Mucosa of descending colon (tissue), 3 donors: ENCODE data around the gene ZNF423. TPM values are rescaled to one million over a fixed set of nuclear protein-coding genes. Genes with fewer than 3 reads are reported as not detected.

Source experiments
- ATAC-seq: fragments of 200-7000 bp; cut with Tn5 transposase; one replicate; pipeline ENCODE4 v1.9.1; 2020; ENCODE audit warnings: mild to moderate bottlenecking, moderate library complexity
- DNase-seq, 3 donors: peaks; one replicate each; pipeline ENCODE4 v3.0.0-alpha.2; 2020
- H3K36me3 ChIP-seq: fragments of 200-600 bp; one replicate; pipeline ENCODE4 v1.8.0; 2021; ENCODE audit warnings: low read depth, mild to moderate bottlenecking
- H3K4me1 ChIP-seq: fragments of 200-600 bp; one replicate; pipeline ENCODE4 v1.8.0; 2021; ENCODE audit warnings: low read depth, mild to moderate bottlenecking
- H3K4me3 ChIP-seq: fragments of 200-600 bp; one replicate; pipeline ENCODE4 v1.8.0; 2021; ENCODE audit warnings: mild to moderate bottlenecking
- H3K9me3 ChIP-seq: fragments of 200-600 bp; one replicate; pipeline ENCODE4 v1.8.0; 2021; ENCODE audit warnings: mild to moderate bottlenecking
- CTCF ChIP-seq: fragments of 200-600 bp; IDR thresholded peaks from one replicate; pipeline ENCODE4 v1.8.0; 2022; ENCODE audit warnings: antibody characterized with exemption, mild to moderate bottlenecking
- intact Hi-C, 2 donors: fragments of 100-400 bp; cut with DNase I in 1 of 2; cut with micrococcal nuclease in 1 of 2; formaldehyde crosslinking; loops; one replicate each; pipeline versions ENCODE4 v1.11.0 to v1.11.1; 2022; cut with DNase I, micrococcal nuclease
- total RNA-seq, 3 donors: library from RNA; stranded (reverse); fragmentation: NEBNext Ultra II Directional in 2 of 3; extraction: Animal tissue kit (Norgen Biotek cat#: 25700) in 2 of 3; gene quantifications; one replicate each; pipeline versions ENCODE4 v1.2.1 to v1.2.4, GENCODE V29; 2021 to 2023
- donor health status: DM: no; HTN: no; CAD: no; lungs with moderate emphysema.
- donor health status: DM: no; HTN: no; CAD: no.
- donor health status: DM: no; HTN: yes; CAD: no.

ZNF423 gene
- total RNA-seq, 3 donors from 2014 or later = 6.7 to 11.6 (median 11.0) TPM

GRCh38 chr16:49485663-49486062 lies 370.2 kb downstream of the ZNF423 start:
- Histone ChIP-seq H3K4me3 (no peak overlapping the region), H3K4me1 (peaks cover 4% of the 10 kb centered on the region), H3K36me3 (no peaks in the 10 kb centered on the region), H3K9me3 (no peaks in the 10 kb centered on the region)
- intact Hi-C loops = no loop called here
- no peak for DNase-seq
- ATAC-seq = peak; percentile 17
- no peak for TF ChIP-seq CTCF

- TF ChIP-seq CTCF = no peak
- DNase-seq = peak in 1 of 3 donors; percentile 19
- no peak for ATAC-seq
- Histone ChIP-seq H3K4me1 (peaks cover 4% of the 10 kb centered on the region), H3K4me3 (no peak overlapping the region), H3K36me3 (no peaks in the 10 kb centered on the region), H3K9me3 (no peaks in the 10 kb centered on the region)
- intact Hi-C loops = no loop called here
These were observed 371.0 kb downstream of the ZNF423 start for GRCh38 chr16:49484936-49485335.

GRCh38 chr16:49484451-49484849 lies 371.5 kb downstream of the ZNF423 start:
- Histone ChIP-seq H3K4me1 (peaks cover 4% of the 10 kb centered on the region), H3K36me3 (no peaks in the 10 kb centered on the region), H3K9me3 (no peaks in the 10 kb centered on the region), H3K4me3 (no peak overlapping the region)
- intact Hi-C loops = no loop called here
- DNase-seq (peak; percentile 73 to 81 (median 74)), ATAC-seq (peak; percentile 98)
- no peak for TF ChIP-seq CTCF

GRCh38 chr16:49483651-49484450 lies 372.1 kb downstream of the ZNF423 start:
- peaks cover 4% of the 10 kb centered on the region for H3K4me1 ChIP-seq
- H3K36me3 ChIP-seq = no peaks in the 10 kb centered on the region
- ATAC-seq (no peak), DNase-seq (peak in 1 of 3 donors; percentile 22)
- no peak for TF ChIP-seq CTCF
- H3K9me3 ChIP-seq = no peaks in the 10 kb centered on the region
- intact Hi-C loops = no loop called here
- H3K4me3 ChIP-seq = no peak overlapping the region

- no peak for TF ChIP-seq CTCF
- DNase-seq (peak in 1 of 3 donors; percentile 27), ATAC-seq (no peak)
- Histone ChIP-seq H3K36me3 (no peaks in the 10 kb centered on the region), H3K9me3 (no peaks in the 10 kb centered on the region), H3K4me1 (peaks cover 4% of the 10 kb centered on the region), H3K4me3 (no peak overlapping the region)
- intact Hi-C loops = no loop called here
These were observed 372.7 kb downstream of the ZNF423 start for GRCh38 chr16:49483251-49483650.
